HL-60 (cell line): ENCODE measurements around the gene CRIM1.
A peak's percentile ranks its signal among the peaks of the same experiment; 100 is the strongest.

Experiments used
- DNase-seq, 2 experiments: peaks; one replicate each; pipeline ENCODE4 v3.0.0-alpha.2; 2010 to 2020; ENCODE audit warnings: low read depth in 1 of 2, low spot score in 1 of 2
- H3K27ac ChIP-seq: fragments of 250-450 bp; sonication (Bioruptor Pico); replicated peaks from 2 replicates; pipeline ENCODE4 v1.5.1; 2020; ENCODE audit warnings: mild to moderate bottlenecking, moderate library complexity
- H3K27me3 ChIP-seq: fragments of 250-450 bp; sonication (Bioruptor Pico); 2 replicates; pipeline ENCODE4 v1.5.1; 2021; ENCODE audit warnings: mild to moderate bottlenecking, moderate library complexity; ENCODE audit not compliant: insufficient read depth, poor library complexity, severe bottlenecking
- H3K4me3 ChIP-seq: replicated peaks from 2 replicates; pipeline ENCODE4 v1.5.1; 2011; ENCODE audit warnings: mild to moderate bottlenecking, control low read depth, low read length; ENCODE audit not compliant: insufficient read depth
- CTCF ChIP-seq: IDR thresholded peaks from one replicate; pipeline ENCODE4 v1.5.1; 2011; ENCODE audit warnings: low read length, control low read depth, inconsistent platforms; ENCODE audit not compliant: insufficient read depth
- GABPA ChIP-seq: IDR thresholded peaks from 2 replicates; pipeline ENCODE4 v1.6.1; 2012; ENCODE audit warnings: low read depth
- POLR2AphosphoS5 ChIP-seq: IDR thresholded peaks from 2 replicates; pipeline ENCODE4 v1.6.1; 2012; ENCODE audit warnings: low read depth
- REST ChIP-seq: IDR thresholded peaks from 2 replicates; pipeline ENCODE4 v1.6.1; 2012; ENCODE audit warnings: low read depth; ENCODE audit not compliant: insufficient replicate concordance
- SPI1 ChIP-seq: IDR thresholded peaks from 2 replicates; pipeline ENCODE4 v1.6.1; 2012; ENCODE audit warnings: low read depth, mild to moderate bottlenecking, borderline replicate concordance

Gene CRIM1

GRCh38 chr2:36376319-36376765 lies 20.8 kb downstream of the CRIM1 start:
- no peaks in the 10 kb centered on the region for H3K27me3 ChIP-seq
- TF ChIP-seq REST (no peak), SPI1 (no peak), POLR2AphosphoS5 (no peak), GABPA (no peak), CTCF (no peak)
- H3K27ac ChIP-seq: no peak overlapping the region
- H3K4me3 ChIP-seq: no peak overlapping the region
- DNase-seq: no peak

GRCh38 chr2:36376992-36377738 lies 21.6 kb downstream of the CRIM1 start:
- H3K4me3 ChIP-seq: no peak overlapping the region
- no peaks in the 10 kb centered on the region for H3K27me3 ChIP-seq
- H3K27ac ChIP-seq: no peak overlapping the region
- peak; percentile 80 for TF ChIP-seq REST
- TF ChIP-seq CTCF: no peak
- no peak for DNase-seq

DNA sequence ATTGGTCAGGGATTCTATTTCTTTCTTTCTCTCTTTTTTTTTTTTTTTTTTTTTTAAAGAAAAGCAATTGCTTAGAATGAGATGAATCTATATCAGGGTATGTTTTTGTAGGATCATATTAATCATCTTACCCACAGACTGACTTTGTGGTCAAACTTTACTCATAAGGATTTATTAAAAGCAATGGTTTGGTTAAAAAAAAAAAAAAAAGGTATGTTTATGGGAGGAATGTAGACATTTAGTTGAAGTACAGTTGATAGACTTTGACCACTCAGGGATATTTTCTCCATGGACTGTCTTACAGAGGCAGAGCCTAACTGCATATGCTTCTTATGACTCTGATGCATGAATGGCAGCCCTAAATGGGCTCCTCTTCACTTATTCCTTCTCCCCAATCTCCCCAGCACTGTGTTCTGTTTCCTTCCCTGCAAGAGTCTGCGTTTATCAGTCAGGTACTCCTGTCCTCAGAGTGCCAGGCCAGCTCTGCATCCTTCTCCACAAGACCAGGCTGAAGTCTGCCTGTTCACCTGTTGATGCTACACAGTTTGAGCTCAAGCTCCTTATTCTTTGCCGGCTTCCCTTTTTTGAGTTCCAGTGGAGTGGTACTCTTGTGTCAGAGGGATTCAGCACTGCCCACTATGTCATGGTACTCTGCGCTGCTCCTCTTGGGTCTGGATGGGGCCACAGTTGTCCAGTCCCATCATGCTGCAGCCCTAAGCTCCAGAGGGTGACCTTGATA lies 24.3 kb downstream of the CRIM1 start:
- no peak overlapping the region for H3K27ac ChIP-seq
- H3K4me3 ChIP-seq: no peak overlapping the region
- no peaks in the 10 kb centered on the region for H3K27me3 ChIP-seq
- no peak for TF ChIP-seq REST
- no peak for TF ChIP-seq CTCF
- TF ChIP-seq SPI1: no peak
- no peak for TF ChIP-seq GABPA
- TF ChIP-seq POLR2AphosphoS5: no peak
- no peak for DNase-seq
